Subcutaneous abdominal adipose tissue (tissue), 5 donors: ENCODE results near the gene RARG.

ENCODE experiments used
- H3K27ac ChIP-seq: one replicate; pipeline ENCODE4 v1.7.0; 2013; ENCODE audit warnings: low read depth, mild to moderate bottlenecking, inconsistent platforms, low read length, moderate library complexity
- H3K27me3 ChIP-seq, 5 donors: one replicate each; pipeline ENCODE4 v1.7.0; 2013; ENCODE audit warnings: low read length in 5 of 5, inconsistent platforms in 1 of 5; ENCODE audit not compliant: control insufficient read depth in 5 of 5, insufficient read depth in 4 of 5
- H3K36me3 ChIP-seq, 5 donors: one replicate each; pipeline ENCODE4 v1.7.0; 2013; ENCODE audit warnings: low read length in 5 of 5; ENCODE audit not compliant: control insufficient read depth in 5 of 5, insufficient read depth in 5 of 5
- H3K4me1 ChIP-seq, 5 donors: one replicate each; pipeline ENCODE4 v1.7.0; 2013; ENCODE audit warnings: low read length in 5 of 5, mild to moderate bottlenecking in 3 of 5, moderate library complexity in 1 of 5; ENCODE audit not compliant: control insufficient read depth in 5 of 5, insufficient read depth in 5 of 5
- H3K4me3 ChIP-seq, 5 donors: one replicate each; pipeline ENCODE4 v1.7.0; 2013; ENCODE audit warnings: low read length in 5 of 5, low read depth in 1 of 5
- H3K9ac ChIP-seq, 5 donors: one replicate each; pipeline ENCODE4 v1.7.0; 2013; ENCODE audit warnings: low read length in 5 of 5, mild to moderate bottlenecking in 4 of 5, moderate library complexity in 3 of 5
- H3K9me3 ChIP-seq, 5 donors: one replicate each; pipeline ENCODE4 v1.7.0; 2013; ENCODE audit warnings: low read length in 5 of 5; ENCODE audit not compliant: control insufficient read depth in 5 of 5
- donor health status: healthy.
- donor health status: healthy.
- donor health status: healthy.
- donor health status: healthy.
- donor health status: healthy.

The RARG gene

DNA sequence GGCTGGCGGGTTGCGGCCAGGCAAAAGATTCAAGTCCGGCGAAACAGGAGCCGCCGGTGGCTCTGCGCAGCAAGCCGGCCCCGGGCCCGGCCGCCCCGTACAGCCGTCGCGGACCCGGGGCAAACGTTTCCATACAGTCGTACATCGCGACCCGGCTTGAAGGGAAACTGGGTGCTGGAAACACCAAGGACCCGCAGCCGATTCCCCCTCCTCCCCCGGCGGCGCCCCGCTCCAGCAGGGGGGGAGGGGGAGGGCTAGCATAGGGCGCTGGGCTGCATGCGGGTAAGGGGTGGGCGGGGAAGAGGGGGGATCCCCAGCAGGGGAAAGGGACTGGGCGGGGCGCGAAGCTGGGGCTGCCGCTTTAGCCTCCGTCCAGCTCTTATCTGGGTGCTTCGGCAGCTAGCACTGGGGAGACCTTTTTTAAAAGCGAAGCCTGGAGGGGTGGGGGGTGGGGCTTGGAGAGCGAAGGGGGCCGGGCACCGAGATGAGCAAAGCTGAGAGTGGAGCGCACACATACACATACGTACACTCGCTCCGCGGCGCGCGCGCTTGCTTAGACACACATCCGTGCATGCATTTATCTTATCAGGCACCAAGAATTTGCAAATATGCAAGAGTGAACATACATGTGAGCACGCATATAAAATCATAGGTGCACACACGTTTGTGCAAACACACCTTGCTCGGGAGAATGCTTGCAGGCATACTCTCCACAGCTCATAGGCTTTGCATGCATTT lies 11.9 kb downstream of the RARG start:
- peak overlapping the region; percentile 84 to 97 (median 94) for H3K4me3 ChIP-seq
- peak overlapping the region; percentile 100 for H3K27ac ChIP-seq
- no peaks in the 10 kb centered on the region for H3K9me3 ChIP-seq
- no peaks in the 10 kb centered on the region for H3K27me3 ChIP-seq
- H3K4me1 ChIP-seq, result peaks cover 21 to 88% (median 77%) of the 10 kb centered on the region in 5 donors
- H3K9ac ChIP-seq, result peak overlapping the region; percentile 19 to 84 (median 63)
- H3K36me3 ChIP-seq, result peaks cover 0 to 8% (median 7%) of the 10 kb centered on the region in 5 donors

DNA sequence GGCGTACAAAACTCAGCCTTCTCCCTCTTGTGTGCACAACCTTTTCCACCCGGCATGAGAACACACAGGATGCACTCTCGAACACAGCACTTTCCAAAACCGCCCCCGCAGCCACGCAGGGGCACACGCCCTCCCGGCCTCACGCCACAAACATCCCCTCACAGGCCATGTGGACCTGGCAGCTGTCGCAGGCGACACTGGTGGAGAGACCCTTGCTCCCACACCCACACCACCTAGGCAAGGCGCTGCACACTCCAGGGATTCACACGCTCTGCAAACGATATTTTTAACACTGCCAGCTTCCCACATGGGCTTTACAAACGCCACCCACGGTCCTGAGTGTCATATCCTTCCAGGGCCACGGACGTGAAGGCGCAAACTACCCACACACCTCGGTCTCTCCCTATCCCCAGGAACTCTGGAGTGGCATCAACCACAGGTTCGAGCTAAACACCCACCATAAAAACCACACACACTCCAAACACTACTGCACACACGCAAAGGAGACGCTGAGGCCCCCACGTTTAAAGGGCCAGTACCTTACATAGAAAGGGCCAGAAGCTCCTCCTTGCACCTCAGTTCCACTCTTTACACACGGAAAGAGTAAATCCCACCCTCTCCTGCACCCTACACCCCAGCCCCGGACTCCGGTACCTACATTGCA lies 12.6 kb downstream of the RARG start:
- Histone ChIP-seq H3K4me3 (peak overlapping the region; percentile 84 to 97 (median 94)), H3K27me3 (no peaks in the 10 kb centered on the region), H3K9ac (peak overlapping the region; percentile 57 to 84 (median 63)), H3K36me3 (peaks cover 0 to 14% (median 12%) of the 10 kb centered on the region in 5 donors), H3K27ac (peak overlapping the region; percentile 100), H3K9me3 (no peaks in the 10 kb centered on the region), H3K4me1 (peaks cover 23 to 89% (median 82%) of the 10 kb centered on the region in 5 donors)

DNA sequence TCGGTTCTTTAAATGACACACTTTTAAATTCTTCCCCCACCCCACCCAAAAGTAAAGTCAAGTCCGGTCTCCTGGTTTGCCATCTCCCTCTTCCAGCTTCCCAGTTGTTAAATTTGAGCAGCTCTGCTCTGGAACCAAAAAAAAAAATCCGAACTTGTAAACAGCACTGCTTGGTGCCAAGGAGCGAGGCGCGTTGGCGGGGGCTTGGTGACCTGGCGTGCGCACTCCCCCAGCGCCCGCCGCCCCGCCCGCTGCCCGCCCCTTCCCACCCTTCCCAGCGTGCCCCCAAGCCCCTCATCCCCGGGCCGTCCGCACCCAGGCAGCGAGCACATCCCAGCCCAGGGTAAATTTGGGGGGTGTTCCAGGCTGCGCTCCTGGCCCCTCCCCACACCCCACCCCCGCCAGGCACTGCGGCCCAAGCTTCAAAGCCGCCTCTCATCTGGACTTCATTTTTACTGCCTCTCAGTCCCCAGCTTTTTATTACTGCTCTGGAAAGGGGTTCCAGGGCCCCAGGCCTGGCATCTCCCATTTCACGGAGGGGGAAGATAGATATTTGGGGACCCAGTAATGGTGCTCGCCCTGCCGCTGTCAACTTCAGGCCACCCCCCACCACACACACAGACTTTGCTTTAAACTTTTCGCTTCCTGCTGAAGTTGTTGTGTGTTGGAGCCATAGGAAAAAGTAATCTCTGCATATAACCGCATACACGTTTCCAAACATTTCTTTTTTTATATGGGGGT lies 13.3 kb downstream of the RARG start:
- peaks cover 22 to 90% (median 83%) of the 10 kb centered on the region in 5 donors for H3K4me1 ChIP-seq

GRCh38 chr12:53217931-53218307 lies 14.1 kb downstream of the RARG start:
- Histone ChIP-seq H3K27me3 (no peaks in the 10 kb centered on the region), H3K9me3 (no peaks in the 10 kb centered on the region), H3K36me3 (peaks cover 0 to 29% (median 24%) of the 10 kb centered on the region in 5 donors), H3K4me1 (peaks cover 20 to 90% (median 82%) of the 10 kb centered on the region in 5 donors), H3K27ac (peak overlapping the region; percentile 100), H3K9ac (peak overlapping the region in 4 of 5 donors; percentile 38 to 68 (median 55)), H3K4me3 (peak overlapping the region; percentile 11 to 96 (median 72))

More for the DNA sequence above, 13.3 kb downstream of the RARG start:
- H3K36me3 ChIP-seq, result peaks cover 0 to 21% (median 19%) of the 10 kb centered on the region in 5 donors
- H3K9me3 ChIP-seq, result no peaks in the 10 kb centered on the region
- H3K27me3 ChIP-seq, result no peaks in the 10 kb centered on the region
- peak overlapping the region; percentile 38 to 84 (median 59) for H3K9ac ChIP-seq
- H3K4me3 ChIP-seq, result peak overlapping the region; percentile 84 to 97 (median 94)
- H3K27ac ChIP-seq, result peak overlapping the region; percentile 100

DNA sequence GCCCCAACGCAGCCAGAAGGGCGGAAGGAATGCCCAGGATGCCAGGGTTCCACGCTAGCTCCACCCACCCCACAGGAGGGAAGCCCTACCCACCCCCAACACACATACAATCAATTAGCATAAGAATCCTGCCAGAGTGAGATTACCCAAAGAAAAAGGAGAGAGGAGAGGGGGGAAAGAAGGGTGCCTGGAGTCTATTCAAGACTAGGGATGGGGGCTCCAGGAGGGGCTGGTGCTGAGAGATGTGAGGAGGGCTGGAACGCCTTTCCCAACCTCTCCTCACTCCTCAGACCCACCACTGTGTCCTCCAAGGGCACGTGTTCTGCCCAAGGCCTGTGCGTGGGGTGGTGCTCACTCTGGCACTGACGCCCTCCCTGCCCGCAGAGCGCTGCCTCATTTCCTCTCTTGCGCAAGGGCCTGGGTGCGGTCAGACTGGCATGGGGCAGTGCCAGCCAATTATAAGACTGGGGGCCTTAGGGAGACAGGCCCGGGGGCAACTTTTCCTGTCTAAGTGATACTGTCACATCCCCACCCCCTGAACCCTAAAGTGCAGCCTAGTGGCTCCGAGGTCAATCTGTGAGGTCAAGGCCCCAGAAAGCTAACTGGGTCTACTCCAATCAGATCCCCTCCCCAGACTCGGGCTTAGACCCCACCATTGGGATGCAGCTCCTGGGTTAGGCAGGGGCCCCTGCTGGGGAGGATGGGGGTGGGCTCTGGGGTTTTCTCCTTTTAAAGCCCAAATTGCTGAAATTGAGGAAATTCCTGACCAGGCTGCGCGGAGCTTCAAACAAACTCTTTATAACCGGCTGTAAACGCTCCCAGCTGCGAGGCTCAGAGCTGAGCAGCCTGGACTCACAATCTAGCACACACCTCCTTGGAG lies 14.7 kb downstream of the RARG start:
- Histone ChIP-seq H3K36me3 (peaks cover 0 to 35% (median 30%) of the 10 kb centered on the region in 5 donors), H3K27ac (peak overlapping the region; percentile 100), H3K4me1 (peaks cover 20 to 83% (median 76%) of the 10 kb centered on the region in 5 donors), H3K4me3 (peak overlapping the region; percentile 11 to 96 (median 72)), H3K9me3 (no peaks in the 10 kb centered on the region), H3K9ac (peak overlapping the region in 4 of 5 donors; percentile 32 to 68 (median 55)), H3K27me3 (no peaks in the 10 kb centered on the region)

GRCh38 chr12:53215497-53215896 lies 16.5 kb downstream of the RARG start:
- Histone ChIP-seq H3K4me3 (peak overlapping the region in 1 of 5 donors; percentile 33), H3K9ac (no peak overlapping the region), H3K36me3 (peaks cover 3 to 53% (median 48%) of the 10 kb centered on the region in 5 donors), H3K4me1 (peaks cover 18 to 71% (median 66%) of the 10 kb centered on the region in 5 donors), H3K9me3 (no peaks in the 10 kb centered on the region), H3K27me3 (no peaks in the 10 kb centered on the region), H3K27ac (peak overlapping the region; percentile 100)

DNA sequence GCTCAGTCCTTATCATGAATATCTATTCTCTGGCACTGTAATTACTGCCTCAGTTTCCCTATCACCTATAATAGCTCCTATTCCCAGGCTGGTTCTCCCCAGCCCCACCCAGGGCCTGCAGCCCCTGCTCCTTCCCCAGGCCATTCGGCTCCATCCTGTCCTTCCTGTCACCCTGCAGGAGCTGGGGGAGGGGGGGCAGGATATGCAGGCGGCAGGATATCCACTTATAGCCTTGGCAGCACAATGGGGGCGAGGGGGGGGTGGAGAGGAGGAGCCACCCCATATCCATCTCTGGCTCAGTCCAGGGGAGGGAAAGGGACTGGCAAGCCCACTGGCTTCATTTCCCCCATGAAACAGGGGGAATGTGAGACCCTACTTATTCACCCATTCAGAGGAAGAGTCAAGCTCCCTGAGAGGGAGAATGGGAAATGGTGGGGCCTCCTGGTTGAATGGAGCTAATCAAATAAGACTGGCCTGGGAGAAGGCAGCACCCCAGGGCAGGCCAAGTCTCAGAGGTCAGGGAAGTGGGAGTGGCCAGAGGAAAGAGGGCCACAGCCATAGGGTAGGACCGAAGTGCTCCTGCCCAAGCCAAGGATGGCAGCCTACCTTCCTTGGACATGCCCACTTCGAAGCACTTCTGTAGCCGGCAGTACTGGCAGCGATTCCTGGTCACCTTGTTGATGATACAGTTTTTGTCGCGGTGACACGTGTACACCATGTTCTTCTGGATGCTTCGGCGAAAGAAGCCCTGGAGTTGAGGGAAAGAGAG lies 17.1 kb downstream of the RARG start:
- Histone ChIP-seq H3K9me3 (no peaks in the 10 kb centered on the region), H3K4me3 (peak overlapping the region in 3 of 5 donors; percentile 9 to 33 (median 29)), H3K27me3 (no peaks in the 10 kb centered on the region), H3K36me3 (peaks cover 3 to 57% (median 53%) of the 10 kb centered on the region in 5 donors), H3K4me1 (peaks cover 18 to 68% (median 63%) of the 10 kb centered on the region in 5 donors), H3K27ac (peak overlapping the region; percentile 100), H3K9ac (peak overlapping the region in 1 of 5 donors; percentile 6)

- H3K9me3 ChIP-seq, result no peaks in the 10 kb centered on the region
- peak overlapping the region; percentile 100 for H3K27ac ChIP-seq
- peak overlapping the region in 1 of 5 donors; percentile 6 for H3K9ac ChIP-seq
- H3K36me3 ChIP-seq, result peaks cover 3 to 57% (median 53%) of the 10 kb centered on the region in 5 donors
- H3K4me3 ChIP-seq, result peak overlapping the region in 3 of 5 donors; percentile 0 to 29 (median 9)
- peaks cover 17 to 66% (median 60%) of the 10 kb centered on the region in 5 donors for H3K4me1 ChIP-seq
- no peaks in the 10 kb centered on the region for H3K27me3 ChIP-seq
Observed at GRCh38 chr12:53214221-53214620, 17.8 kb downstream of the RARG start.
